GM21367 (cell line): ENCODE measurements around the gene ISCU.
A peak's percentile ranks its signal among the peaks of the same experiment; 100 is the strongest.
"Not testable (repeated sequence)": the region's sequence is repeated elsewhere in the genome, so short reads cannot be mapped to it uniquely, and the experiment has no call there.

ENCODE experiments used
- ATAC-seq: cut with Tn5 transposase; IDR thresholded peaks from one replicate; pipeline ENCODE4 v1.9.1; 2021; ENCODE audit not compliant: unreplicated experiment

The ISCU gene

GRCh38 chr12:108568338-108569154 is 6.2 kb downstream of the ISCU start:
- peak; percentile 54 for ATAC-seq

- ATAC-seq, result no peak
These were observed 8.6 kb downstream of the ISCU start for GRCh38 chr12:108570743-108571608.

GRCh38 chr12:108571609-108572165 is 9.3 kb downstream of the ISCU start:
- ATAC-seq, result no peak

GRCh38 chr12:108572166-108572790 is 9.9 kb downstream of the ISCU start:
- no peak for ATAC-seq

- no peak for ATAC-seq
These were observed 10.9 kb downstream of the ISCU start for GRCh38 chr12:108573317-108573716.

GRCh38 chr12:108574276-108574675 is 11.9 kb downstream of the ISCU start:
- not testable (repeated sequence) for ATAC-seq

GRCh38 chr12:108575199-108575912 is 13.0 kb downstream of the ISCU start:
- no peak for ATAC-seq

GRCh38 chr12:108576660-108577234 is 14.4 kb downstream of the ISCU start:
- no peak for ATAC-seq

GRCh38 chr12:108577458-108577857 is 15.1 kb downstream of the ISCU start:
- no peak for ATAC-seq

GRCh38 chr12:108578264-108578663 is 15.9 kb downstream of the ISCU start:
- ATAC-seq, result no peak

- no peak for ATAC-seq
These were observed 16.4 kb downstream of the ISCU start for GRCh38 chr12:108578813-108579212.

GRCh38 chr12:108580531-108580930 is 18.1 kb downstream of the ISCU start:
- no peak for ATAC-seq

- no peak for ATAC-seq
These were observed 19.2 kb downstream of the ISCU start for GRCh38 chr12:108581311-108582227.

GRCh38 chr12:108582509-108582908 is 20.1 kb downstream of the ISCU start:
- ATAC-seq, result no peak

GRCh38 chr12:108582978-108583770 is 20.8 kb downstream of the ISCU start:
- ATAC-seq, result no peak

GRCh38 chr12:108583991-108584390 is 21.6 kb downstream of the ISCU start:
- ATAC-seq, result no peak

- no peak for ATAC-seq
These were observed 22.2 kb downstream of the ISCU start for GRCh38 chr12:108584456-108585065.

GRCh38 chr12:108585864-108586263 is 23.5 kb downstream of the ISCU start:
- ATAC-seq, result no peak
